HCT116 (cell line): ENCODE data around the gene RCN2. TPM values are rescaled to one million over a fixed set of nuclear protein-coding genes. Genes with fewer than 3 reads are reported as not detected.

Source experiments
- ATAC-seq: fragments of 200-7000 bp; cut with Tn5 transposase; 2 replicates; pipeline ENCODE4 v1.9.1; 2020; ENCODE audit warnings: mild to moderate bottlenecking, moderate library complexity
- BruUV-seq: library from RNA; stranded (reverse); fragments of 400-500 nt; replicated peaks from 2 replicates; lab custom pipeline; 2021; lab: Mats Ljungman, UMichigan
- CTCF ChIA-PET: fragments of 300-600 bp; sonication (Branson Sonifier 250); formaldehyde crosslinking; loops from one replicate; lab custom pipeline; 2021; ENCODE audit warnings: antibody characterized with exemption; lab: Charles Lee
- POLR2A ChIA-PET: fragments of 300-600, 350-600 bp; sonication (Branson Sonifier 250); formaldehyde crosslinking; loops from one replicate; lab custom pipeline; 2021; ENCODE audit warnings: antibody characterized with exemption; lab: Charles Lee
- RAD21 ChIA-PET, 2 experiments: fragments of 300-600 bp; sonication (Branson Sonifier 250); formaldehyde crosslinking; loops; one replicate each; lab custom pipeline; 2023; ENCODE audit warnings: low total read pairs in 2 of 2; ENCODE audit not compliant: uncharacterized antibody in 2 of 2, unreplicated experiment in 2 of 2, low non-redundant PET in 1 of 2; lab: Charles Lee
- DNase-seq: peaks from one replicate; pipeline ENCODE4 v3.0.0-alpha.2; 2010; ENCODE audit warnings: low read depth, low spot score
- H2AFZ ChIP-seq: fragments of 200-600 bp; shearing (Covaris generic), sonication (generic); 2 replicates; pipeline ENCODE4 v1.6.1; 2017; ENCODE audit warnings: low read depth, mixed run types, mixed read lengths, antibody characterized with exemption, low read length; ENCODE audit not compliant: poor library complexity, severe bottlenecking
- H3K27ac ChIP-seq: 2 replicates; pipeline ENCODE4 v1.5.1; 2012; ENCODE audit warnings: low read depth, low read length
- H3K27me3 ChIP-seq: fragments of 200-600 bp; sonication (generic); 2 replicates; pipeline ENCODE4 v1.6.1; 2016; ENCODE audit warnings: mixed run types, low read length, mixed read lengths; ENCODE audit not compliant: insufficient read depth
- H3K36me3 ChIP-seq, 2 experiments: fragments of 200-500 bp in 1 of 2; fragments of 200-600 bp in 1 of 2; sonication (Bioruptor generic) in 1 of 2; sonication (generic) in 1 of 2; 2 replicates each; pipeline versions ENCODE4 v1.5.1 to v1.6.1; 2014 to 2016; ENCODE audit warnings: low read length in 2 of 2, inconsistent platforms in 1 of 2, mixed read lengths in 1 of 2, mixed run types in 1 of 2; ENCODE audit not compliant: insufficient read depth in 2 of 2, control insufficient read depth in 1 of 2
- H3K4me1 ChIP-seq, 2 experiments: fragments of 200-600 bp in 1 of 2; sonication (generic) in 1 of 2; 2 replicates each; pipeline versions ENCODE4 v1.5.1 to v1.6.1; 2012 to 2017; ENCODE audit warnings: low read length in 2 of 2, inconsistent platforms in 1 of 2, mild to moderate bottlenecking in 1 of 2, mixed read lengths in 1 of 2, mixed run types in 1 of 2, moderate library complexity in 1 of 2; ENCODE audit not compliant: insufficient read depth in 2 of 2, control insufficient read depth in 1 of 2
- H3K4me2 ChIP-seq: fragments of 200-600 bp; sonication (generic); 2 replicates; pipeline ENCODE4 v1.6.1; 2017; ENCODE audit warnings: mixed run types, low read length, mixed read lengths
- H3K4me3 ChIP-seq, 2 experiments: fragments of 200-600 bp in 1 of 2; sonication (generic) in 1 of 2; replicated peaks in 1 of 2; 2 replicates each; pipeline ENCODE4 v1.5.1; 2011 to 2016; ENCODE audit warnings: low read length in 2 of 2, control low read depth in 1 of 2, low read depth in 1 of 2, mild to moderate bottlenecking in 1 of 2, mixed read lengths in 1 of 2, mixed run types in 1 of 2
- H3K79me2 ChIP-seq: fragments of 200-600 bp; sonication (generic); 2 replicates; pipeline ENCODE4 v1.6.1; 2017; ENCODE audit warnings: mild to moderate bottlenecking, mixed run types, low read length, moderate library complexity, mixed read lengths; ENCODE audit not compliant: insufficient read depth
- H3K9ac ChIP-seq: fragments of 200-600 bp; sonication (generic); 2 replicates; pipeline ENCODE4 v1.6.1; 2016; ENCODE audit warnings: low read length, mixed read lengths
- H3K9me2 ChIP-seq: fragments of 200-600 bp; sonication (generic), shearing (Covaris generic); 2 replicates; pipeline ENCODE4 v1.6.1; 2017; ENCODE audit warnings: mixed run types, mild to moderate bottlenecking, moderate library complexity; ENCODE audit not compliant: insufficient read depth
- H3K9me3 ChIP-seq, 2 experiments: fragments of 200-500 bp in 1 of 2; fragments of 200-600 bp in 1 of 2; sonication (Bioruptor generic) in 1 of 2; sonication (generic) in 1 of 2; 2 replicates each; pipeline ENCODE4 v1.6.1; 2014 to 2017; ENCODE audit warnings: low read length in 2 of 2, mixed read lengths in 2 of 2, inconsistent platforms in 1 of 2, low read depth in 1 of 2, mild to moderate bottlenecking in 1 of 2, mixed run types in 1 of 2, moderate library complexity in 1 of 2; ENCODE audit not compliant: control insufficient read depth in 1 of 2, insufficient read depth in 1 of 2
- H4K20me1 ChIP-seq: fragments of 200-600 bp; sonication (generic), shearing (Covaris generic); 2 replicates; pipeline ENCODE4 v1.6.1; 2017; ENCODE audit warnings: mixed run types, mild to moderate bottlenecking, moderate library complexity; ENCODE audit not compliant: insufficient read depth
- CEBPB ChIP-seq: IDR thresholded peaks from 2 replicates; pipeline ENCODE4 v1.6.1; 2012; ENCODE audit warnings: low read depth
- EGR1 ChIP-seq: IDR thresholded peaks from 2 replicates; pipeline ENCODE4 v1.6.1; 2012; ENCODE audit warnings: low read depth
- ELF1 ChIP-seq: IDR thresholded peaks from 2 replicates; pipeline ENCODE4 v1.6.1; 2012; ENCODE audit warnings: low read depth, borderline replicate concordance
- EZH2 ChIP-seq: fragments of 200-600 bp; sonication (generic); IDR thresholded peaks from 2 replicates; pipeline ENCODE4 v1.6.1; 2017; ENCODE audit warnings: antibody characterized with exemption, mixed run types
- EZH2phosphoT487 ChIP-seq: fragments of 200-600 bp; IDR thresholded peaks from 2 replicates; pipeline ENCODE4 v1.6.1; 2018; ENCODE audit warnings: antibody characterized with exemption, borderline replicate concordance
- FOSL1 ChIP-seq: IDR thresholded peaks from 2 replicates; pipeline ENCODE4 v1.6.1; 2012; ENCODE audit warnings: low read depth
- POLR2A ChIP-seq: IDR thresholded peaks from 2 replicates; pipeline ENCODE4 v1.7.0; 2011; ENCODE audit warnings: borderline replicate concordance; ENCODE audit not compliant: insufficient read depth, insufficient read length; ENCODE audit errors: extremely low read depth
- POLR2AphosphoS5 ChIP-seq: IDR thresholded peaks from 2 replicates; pipeline ENCODE4 v1.6.1; 2011; ENCODE audit warnings: mild to moderate bottlenecking, low read depth, low read length, moderate library complexity
- RAD21 ChIP-seq: IDR thresholded peaks from 2 replicates; pipeline ENCODE4 v1.6.1; 2012; ENCODE audit warnings: low read depth, mild to moderate bottlenecking
- SRF ChIP-seq: IDR thresholded peaks from 2 replicates; pipeline ENCODE4 v1.6.1; 2012; ENCODE audit warnings: low read depth
- TCF7L2 ChIP-seq: IDR thresholded peaks from 2 replicates; pipeline ENCODE4 v1.7.0; 2011; ENCODE audit warnings: borderline replicate concordance, inconsistent platforms; ENCODE audit not compliant: insufficient read depth, insufficient read length; ENCODE audit errors: extremely low read depth
- ZFX ChIP-seq: fragments of 450-650 bp; IDR thresholded peaks from 2 replicates; pipeline ENCODE4 v1.6.1; 2017
- ZNF274 ChIP-seq: fragments of 200-500 bp; sonication (Bioruptor generic); IDR thresholded peaks from 2 replicates; pipeline ENCODE4 v1.6.1; 2014; ENCODE audit warnings: mild to moderate bottlenecking, low read depth, low read length, inconsistent platforms
- intact Hi-C: fragments of 100-400 bp; cut with micrococcal nuclease; formaldehyde crosslinking; loops from 2 replicates; pipeline ENCODE4 v1.10.0; 2022
- total RNA-seq: library from RNA; stranded (reverse); gene quantifications from one replicate; pipeline ENCODE4 v1.2.1, GENCODE V29; 2021; ENCODE audit not compliant: unreplicated experiment
- TF ChIP-seq, protein P1 (sequence below): IDR thresholded peaks from 2 replicates; pipeline ENCODE4 v1.6.1; 2012
- TF ChIP-seq, protein P2 (sequence below): IDR thresholded peaks from 2 replicates; pipeline ENCODE4 v1.6.1; 2012
- TF ChIP-seq, protein P3 (sequence below), 3 experiments: fragments of 200-600 bp in 1 of 3; sonication (generic) in 1 of 3; IDR thresholded peaks in 2 of 3; conservative IDR thresholded peaks in 1 of 3; 2 replicates each; pipeline ENCODE4 v1.5.1; 2012 to 2017; ENCODE audit warnings: low read depth in 2 of 3, low read length in 2 of 3, antibody characterized with exemption in 1 of 3, borderline replicate concordance in 1 of 3, control low read depth in 1 of 3, mild to moderate bottlenecking in 1 of 3, mixed read lengths in 1 of 3, mixed run types in 1 of 3, moderate library complexity in 1 of 3; ENCODE audit not compliant: insufficient read depth in 1 of 3
- TF ChIP-seq, protein P4 (sequence below): IDR thresholded peaks from 2 replicates; pipeline ENCODE4 v1.6.1; 2011; ENCODE audit warnings: mild to moderate bottlenecking, low read length, moderate library complexity; ENCODE audit not compliant: insufficient replicate concordance; ENCODE audit errors: extremely low read depth

The RCN2 gene
- total RNA-seq, 1 experiment from 2014 or later = 71.5 TPM

DNA sequence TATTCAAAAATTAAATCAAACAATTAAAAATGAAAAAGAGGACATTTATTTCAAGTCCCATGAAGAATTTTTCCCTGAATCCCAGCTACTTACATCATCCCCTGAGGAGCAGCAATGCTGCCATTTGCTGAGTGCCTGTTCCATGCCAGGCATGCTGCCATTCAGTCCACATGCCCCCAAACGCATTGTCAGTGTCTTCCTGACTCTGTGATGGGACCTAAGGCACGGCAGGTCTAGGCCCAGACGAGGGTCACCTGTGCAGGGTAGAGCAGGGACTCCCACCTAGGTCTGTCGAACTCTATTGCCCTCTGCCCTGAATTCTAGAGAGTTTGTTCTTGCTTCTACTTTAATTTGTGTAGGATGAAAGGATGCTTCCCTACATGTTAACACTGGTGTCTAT lies 70.4 kb downstream of the RCN2 start:
- Histone ChIP-seq H3K9me2 (no peaks in the 10 kb centered on the region), H3K4me1 (no peaks in the 10 kb centered on the region), H3K9me3 (no peaks in the 10 kb centered on the region), H4K20me1 (no peaks in the 10 kb centered on the region), H3K4me3 (no peak overlapping the region), H3K36me3 (no peaks in the 10 kb centered on the region), H3K4me2 (no peak overlapping the region), H3K27me3 (no peaks in the 10 kb centered on the region), H2AFZ (no peak overlapping the region), H3K27ac (no peak overlapping the region), H3K9ac (no peak overlapping the region), H3K79me2 (no peaks in the 10 kb centered on the region)
- intact Hi-C loops = no loop called here
- ChIA-PET CTCF (no interaction called here), RAD21 (no interaction called here), POLR2A (no interaction called here)
- TF ChIP-seq SRF = no peak
- no peak for TF ChIP-seq ZNF274
- no peak for TF ChIP-seq EZH2phosphoT487
- TF ChIP-seq CEBPB = no peak
- no peak for TF ChIP-seq EZH2
- no peak for TF ChIP-seq ELF1
- TF ChIP-seq RAD21 = no peak
- no peak for ATAC-seq
- DNase-seq = no peak
- BruUV-seq = no TSS peak

DNA sequence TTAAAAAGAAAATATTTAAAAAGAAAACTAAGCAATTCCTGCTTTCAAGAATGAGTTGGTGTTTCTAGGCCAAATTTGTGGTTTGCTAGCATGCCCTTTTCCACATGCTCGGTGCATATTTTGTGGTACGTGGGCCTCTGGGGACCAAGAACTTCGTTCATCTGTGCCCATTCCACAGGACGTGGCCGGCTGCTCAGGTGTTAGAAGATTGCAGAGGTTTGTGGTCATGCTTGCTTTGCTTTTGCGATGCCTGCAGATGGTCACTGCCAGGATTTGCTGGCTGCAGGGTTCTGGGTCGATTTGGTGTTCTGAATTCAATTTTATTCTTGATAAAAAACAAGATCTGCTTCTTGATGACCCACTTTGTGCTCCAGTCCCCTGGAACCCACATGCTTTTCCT lies 70.9 kb downstream of the RCN2 start:
- POLR2A ChIA-PET = no interaction called here
- intact Hi-C loops = no loop called here

More for the DNA sequence above, 70.9 kb downstream of the RCN2 start:
- Histone ChIP-seq H3K4me1 (no peaks in the 10 kb centered on the region), H4K20me1 (no peaks in the 10 kb centered on the region), H3K4me2 (no peak overlapping the region), H3K9ac (no peak overlapping the region), H3K27ac (no peak overlapping the region), H3K36me3 (no peaks in the 10 kb centered on the region), H3K79me2 (no peaks in the 10 kb centered on the region), H3K4me3 (no peak overlapping the region), H3K9me3 (no peaks in the 10 kb centered on the region), H3K9me2 (no peaks in the 10 kb centered on the region), H2AFZ (no peak overlapping the region), H3K27me3 (no peaks in the 10 kb centered on the region)
- DNase-seq = no peak
- CTCF ChIA-PET = no interaction called here
- TF ChIP-seq FOSL1 = no peak
- no peak for TF ChIP-seq POLR2A
- TF ChIP-seq CEBPB = no peak
- TF ChIP-seq, protein P1, sequence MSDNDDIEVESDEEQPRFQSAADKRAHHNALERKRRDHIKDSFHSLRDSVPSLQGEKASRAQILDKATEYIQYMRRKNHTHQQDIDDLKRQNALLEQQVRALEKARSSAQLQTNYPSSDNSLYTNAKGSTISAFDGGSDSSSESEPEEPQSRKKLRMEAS = no peak
- TF ChIP-seq, protein P2, sequence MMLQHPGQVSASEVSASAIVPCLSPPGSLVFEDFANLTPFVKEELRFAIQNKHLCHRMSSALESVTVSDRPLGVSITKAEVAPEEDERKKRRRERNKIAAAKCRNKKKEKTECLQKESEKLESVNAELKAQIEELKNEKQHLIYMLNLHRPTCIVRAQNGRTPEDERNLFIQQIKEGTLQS = no peak
- TF ChIP-seq, protein P3, sequence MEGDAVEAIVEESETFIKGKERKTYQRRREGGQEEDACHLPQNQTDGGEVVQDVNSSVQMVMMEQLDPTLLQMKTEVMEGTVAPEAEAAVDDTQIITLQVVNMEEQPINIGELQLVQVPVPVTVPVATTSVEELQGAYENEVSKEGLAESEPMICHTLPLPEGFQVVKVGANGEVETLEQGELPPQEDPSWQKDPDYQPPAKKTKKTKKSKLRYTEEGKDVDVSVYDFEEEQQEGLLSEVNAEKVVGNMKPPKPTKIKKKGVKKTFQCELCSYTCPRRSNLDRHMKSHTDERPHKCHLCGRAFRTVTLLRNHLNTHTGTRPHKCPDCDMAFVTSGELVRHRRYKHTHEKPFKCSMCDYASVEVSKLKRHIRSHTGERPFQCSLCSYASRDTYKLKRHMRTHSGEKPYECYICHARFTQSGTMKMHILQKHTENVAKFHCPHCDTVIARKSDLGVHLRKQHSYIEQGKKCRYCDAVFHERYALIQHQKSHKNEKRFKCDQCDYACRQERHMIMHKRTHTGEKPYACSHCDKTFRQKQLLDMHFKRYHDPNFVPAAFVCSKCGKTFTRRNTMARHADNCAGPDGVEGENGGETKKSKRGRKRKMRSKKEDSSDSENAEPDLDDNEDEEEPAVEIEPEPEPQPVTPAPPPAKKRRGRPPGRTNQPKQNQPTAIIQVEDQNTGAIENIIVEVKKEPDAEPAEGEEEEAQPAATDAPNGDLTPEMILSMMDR (IDR thresholded peaks at IDR 0.05 in 2 of 3, conservative IDR thresholded peaks at IDR 0.05 in 1 of 3; ENCODE audit: borderline replicate concordance in 1 of 3, insufficient read depth in 1 of 3, low read depth in 2 of 3, low read length in 2 of 3) = no peak
- TF ChIP-seq ZFX = no peak
- no peak for TF ChIP-seq POLR2AphosphoS5
- TF ChIP-seq, protein P4, sequence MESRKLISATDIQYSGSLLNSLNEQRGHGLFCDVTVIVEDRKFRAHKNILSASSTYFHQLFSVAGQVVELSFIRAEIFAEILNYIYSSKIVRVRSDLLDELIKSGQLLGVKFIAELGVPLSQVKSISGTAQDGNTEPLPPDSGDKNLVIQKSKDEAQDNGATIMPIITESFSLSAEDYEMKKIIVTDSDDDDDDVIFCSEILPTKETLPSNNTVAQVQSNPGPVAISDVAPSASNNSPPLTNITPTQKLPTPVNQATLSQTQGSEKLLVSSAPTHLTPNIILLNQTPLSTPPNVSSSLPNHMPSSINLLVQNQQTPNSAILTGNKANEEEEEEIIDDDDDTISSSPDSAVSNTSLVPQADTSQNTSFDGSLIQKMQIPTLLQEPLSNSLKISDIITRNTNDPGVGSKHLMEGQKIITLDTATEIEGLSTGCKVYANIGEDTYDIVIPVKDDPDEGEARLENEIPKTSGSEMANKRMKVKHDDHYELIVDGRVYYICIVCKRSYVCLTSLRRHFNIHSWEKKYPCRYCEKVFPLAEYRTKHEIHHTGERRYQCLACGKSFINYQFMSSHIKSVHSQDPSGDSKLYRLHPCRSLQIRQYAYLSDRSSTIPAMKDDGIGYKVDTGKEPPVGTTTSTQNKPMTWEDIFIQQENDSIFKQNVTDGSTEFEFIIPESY = no peak
- no peak for TF ChIP-seq EGR1
- no peak for TF ChIP-seq TCF7L2
- no TSS peak for BruUV-seq
- ATAC-seq = no peak
- RAD21 ChIA-PET = no interaction called here
